Adrenal gland (tissue), 12 donors: ENCODE measurements around the gene NUP85. TPM values are rescaled to one million over a fixed set of nuclear protein-coding genes. Genes with fewer than 3 reads are reported as not detected.

Experiments used
- DNase-seq, 7 donors: peaks; one replicate each; pipeline ENCODE4 v3.0.0-alpha.2; 2019 to 2020
- H3K27ac ChIP-seq, 5 donors: fragments of 200-600 bp; sonication (generic) in 4 of 5; 1 replicate in 3 of 5; 2 replicates in 2 of 5; pipeline versions ENCODE4 v1.5.1 to v1.8.0; 2016 to 2020; ENCODE audit warnings: mild to moderate bottlenecking in 1 of 5
- H3K27me3 ChIP-seq: fragments of 200-600 bp; 2 replicates; pipeline ENCODE4 v1.8.0; 2021
- H3K36me3 ChIP-seq, 2 donors: fragments of 200-600 bp; replicated peaks in 1 of 2; 1 replicate in 1 of 2; 2 replicates in 1 of 2; pipeline versions ENCODE4 v1.5.1 to v1.8.0; 2018 to 2022
- H3K4me1 ChIP-seq, 2 donors: fragments of 200-600 bp; replicated peaks in 1 of 2; 1 replicate in 1 of 2; 2 replicates in 1 of 2; pipeline versions ENCODE4 v1.5.1 to v1.8.0; 2018 to 2021
- H3K4me3 ChIP-seq, 4 donors: fragments of 200-600 bp; sonication (generic) in 3 of 4; one replicate each; pipeline ENCODE4 v1.5.1; 2016 to 2018
- H3K9me3 ChIP-seq, 3 donors: fragments of 200-600 bp; sonication (generic) in 1 of 3; replicated peaks in 1 of 3; 1 replicate in 2 of 3; 2 replicates in 1 of 3; pipeline versions ENCODE4 v1.5.1 to v1.8.0; 2016 to 2021
- POLR2A ChIP-seq, 2 donors: fragments of 450-650 bp; IDR thresholded peaks; one replicate each; pipeline ENCODE4 v1.6.1; 2017; ENCODE audit warnings: antibody characterized with exemption in 2 of 2, mild to moderate bottlenecking in 2 of 2, moderate library complexity in 1 of 2
- WGBS, 4 donors: extraction: QIAGEN DNeasy Blood & Tissue Kit in 2 of 4; methylation state at CpG; one replicate each; pipeline versions ENCODE4 v1.1.5 to v1.1.7; 2013 to 2017; 5-methylcytosine and 5-hydroxymethylcytosine counted together
- intact Hi-C, 2 donors: fragments of 100-400 bp; cut with DNase I; formaldehyde crosslinking; loops; one replicate each; pipeline versions ENCODE4 v1.14.1 to v1.15.0; 2022 to 2023
- polyA plus RNA-seq, 3 donors: library from polyadenylated mRNA; stranded (reverse); fragments of 200-250 nt in 2 of 3; fragments of 350-450 nt in 1 of 3; fragmentation: Illumina TruSeq in 1 of 3; extraction: RNeasy Lipid Tissue Mini Kit (QIAGEN cat#74804) in 1 of 3; gene quantifications; one replicate each; pipeline ENCODE4 v1.2.3, GENCODE V29; 2013 to 2014
- total RNA-seq, 9 donors: library from RNA; depleted of rRNA in 4 of 9; stranded (reverse); fragments of >200 nt in 4 of 9; fragments of 120-200 nt in 1 of 9; fragmentation: NEBNext Ultra II Directional in 1 of 9; extraction: Animal tissue kit (Norgen Biotek cat#: 25700) in 1 of 9; gene quantifications; one replicate each; pipeline versions ENCODE4 v1.1.0 to v1.2.4, GENCODE V29; 2013 to 2023
- TF ChIP-seq, protein P1 (sequence below), 6 experiments: fragments of 450-650 bp in 4 of 6; fragments of 200-600 bp in 2 of 6; sonication (generic) in 1 of 6; IDR thresholded peaks; 1 replicate in 5 of 6; 2 replicates in 1 of 6; pipeline versions ENCODE4 v1.5.1 to v1.8.0; 2016 to 2021; ENCODE audit warnings: antibody characterized with exemption in 6 of 6, mild to moderate bottlenecking in 2 of 6, moderate library complexity in 1 of 6
- donor health status: healthy with polysubstance abuse.
- donor health status: Bipolar disorder and iron deficiency.
- donor health status: DM: yes; HTN: yes; CAD: no.
- donor health status: DM: no; HTN: no; CAD: no.
- donor health status: DM: no; HTN: no; CAD: no.
- donor health status: DM: yes; HTN: yes; CAD: no.

The NUP85 gene
- total and polyA plus RNA-seq, 12 donors: 18.7 to 53.8 (median 33.5) TPM

DNA sequence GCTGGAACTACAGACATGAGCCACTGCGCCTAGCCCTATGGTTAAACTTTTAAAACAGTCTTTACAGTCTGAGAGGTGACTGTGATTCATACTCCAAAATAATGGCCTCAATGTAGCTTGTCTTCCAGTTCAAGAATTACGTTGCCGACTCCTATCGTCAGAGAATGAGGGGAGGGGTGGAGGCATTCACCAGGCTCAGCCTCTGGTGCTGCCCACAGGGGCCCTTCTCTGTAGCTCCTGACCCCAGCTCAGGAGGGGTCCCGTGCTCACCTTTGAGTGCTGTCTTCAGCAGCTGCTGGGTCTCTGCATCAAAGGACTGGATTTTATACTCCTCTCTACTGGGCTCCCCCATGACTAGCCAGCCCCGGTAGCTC, 64.4 kb downstream of the NUP85 start:
- Histone ChIP-seq H3K4me1 (peaks cover 21 to 37% of the 10 kb centered on the region in 2 donors), H3K9me3 (no peaks in the 10 kb centered on the region), H3K27ac (peak overlapping the region; percentile 76 to 95 (median 95)), H3K4me3 (peak overlapping the region in 2 of 4 donors; percentile 32 to 92), H3K27me3 (no peaks in the 10 kb centered on the region), H3K36me3 (peaks cover 0 to 20% of the 10 kb centered on the region in 2 donors)
- no peak for DNase-seq
- intact Hi-C loops: loop anchor here in 1 of 2 donors (10.0 kb wide), 1 partner anchor 135 kb away; the partner anchor contains the start of gene GRB2
- TF ChIP-seq, protein P1, sequence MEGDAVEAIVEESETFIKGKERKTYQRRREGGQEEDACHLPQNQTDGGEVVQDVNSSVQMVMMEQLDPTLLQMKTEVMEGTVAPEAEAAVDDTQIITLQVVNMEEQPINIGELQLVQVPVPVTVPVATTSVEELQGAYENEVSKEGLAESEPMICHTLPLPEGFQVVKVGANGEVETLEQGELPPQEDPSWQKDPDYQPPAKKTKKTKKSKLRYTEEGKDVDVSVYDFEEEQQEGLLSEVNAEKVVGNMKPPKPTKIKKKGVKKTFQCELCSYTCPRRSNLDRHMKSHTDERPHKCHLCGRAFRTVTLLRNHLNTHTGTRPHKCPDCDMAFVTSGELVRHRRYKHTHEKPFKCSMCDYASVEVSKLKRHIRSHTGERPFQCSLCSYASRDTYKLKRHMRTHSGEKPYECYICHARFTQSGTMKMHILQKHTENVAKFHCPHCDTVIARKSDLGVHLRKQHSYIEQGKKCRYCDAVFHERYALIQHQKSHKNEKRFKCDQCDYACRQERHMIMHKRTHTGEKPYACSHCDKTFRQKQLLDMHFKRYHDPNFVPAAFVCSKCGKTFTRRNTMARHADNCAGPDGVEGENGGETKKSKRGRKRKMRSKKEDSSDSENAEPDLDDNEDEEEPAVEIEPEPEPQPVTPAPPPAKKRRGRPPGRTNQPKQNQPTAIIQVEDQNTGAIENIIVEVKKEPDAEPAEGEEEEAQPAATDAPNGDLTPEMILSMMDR (IDR thresholded peaks at IDR 0.05): no peak
- TF ChIP-seq POLR2A (IDR thresholded peaks at IDR 0.05): no peak
- 20 to 22% (median 20%) methylated on average over 5 to 6 of the region's 6 CpGs for WGBS, 4 donors

DNA sequence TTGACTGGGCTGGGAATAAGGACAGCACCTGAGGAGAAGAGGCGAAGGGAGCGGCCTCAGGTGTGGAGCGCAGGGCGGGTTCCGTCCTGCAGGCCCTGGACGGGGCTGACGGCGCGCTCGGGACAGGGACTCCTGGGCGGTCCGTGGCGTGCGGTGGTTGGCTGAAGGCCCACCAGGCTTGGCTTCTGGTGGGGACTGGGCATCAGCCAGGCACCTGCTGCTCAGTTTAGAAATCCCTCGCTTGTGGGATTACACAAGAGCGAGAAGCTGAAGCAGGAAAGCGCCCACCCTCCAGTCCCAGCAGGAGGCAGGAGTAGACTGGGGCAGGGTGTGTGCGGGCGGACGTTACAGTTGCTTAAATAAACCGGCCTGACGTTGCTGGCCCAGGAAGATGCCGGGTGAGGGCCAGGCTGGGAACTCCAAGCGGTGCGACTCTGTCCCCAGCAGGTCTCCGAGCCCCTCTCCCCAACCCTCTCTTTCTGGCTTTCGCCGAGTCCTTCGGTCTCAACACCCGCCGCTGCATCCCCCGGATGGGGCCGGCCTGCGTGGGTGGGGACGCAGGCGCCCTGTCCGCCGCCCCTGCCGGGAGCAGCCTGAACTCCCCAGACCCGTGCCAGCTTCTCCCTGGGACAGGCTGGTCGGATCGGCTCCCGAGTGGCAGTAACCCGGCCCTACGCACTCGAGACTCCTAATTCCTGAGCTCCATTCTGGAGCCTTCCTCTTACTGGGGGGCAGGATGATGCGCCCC, 64.9 kb downstream of the NUP85 start:
- 0 to 2% (median 1%) methylated on average over 20 to 47 of the region's 47 CpGs for WGBS, 4 donors
- Histone ChIP-seq H3K36me3 (peaks cover 0 to 14% of the 10 kb centered on the region in 2 donors), H3K27ac (peak overlapping the region; percentile 76 to 95 (median 95)), H3K4me3 (peak overlapping the region; percentile 32 to 92 (median 66)), H3K27me3 (no peaks in the 10 kb centered on the region), H3K9me3 (no peaks in the 10 kb centered on the region), H3K4me1 (peaks cover 21 to 37% of the 10 kb centered on the region in 2 donors)
- TF ChIP-seq, protein P1 (IDR thresholded peaks at IDR 0.05): peak in 4 of 6 experiments; percentile 30 to 56 (median 41)
- TF ChIP-seq POLR2A (IDR thresholded peaks at IDR 0.05): peak in 1 of 2 donors; percentile 64
- intact Hi-C loops: loop anchor here in 1 of 2 donors (10.0 kb wide), 1 partner anchor 134 kb away; the partner anchor contains the start of gene GRB2
- peak; percentile 67 to 83 (median 77) for DNase-seq

DNA sequence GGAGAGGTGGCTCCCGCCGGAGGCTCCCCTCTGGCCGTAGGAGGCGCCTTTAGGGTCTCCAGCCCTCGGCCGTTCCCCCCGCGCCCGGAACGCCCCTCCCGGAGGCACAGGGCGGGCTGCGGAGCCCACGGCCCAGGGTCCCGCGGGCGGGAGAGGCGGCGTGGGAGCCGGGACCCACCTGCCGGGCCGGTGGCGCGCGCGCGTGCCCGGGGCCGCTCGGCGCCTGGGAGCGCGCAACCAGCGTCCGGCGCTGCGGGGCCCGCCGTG, 65.4 kb downstream of the NUP85 start, which contains the start of gene MIF4GD:
TSS of gene MIF4GD (minus strand) at position 266 of the 267 bp plus-strand sequence. CDS start 1,036 bp downstream, outside the sequence.
- TF ChIP-seq POLR2A (IDR thresholded peaks at IDR 0.05): peak in 1 of 2 donors; percentile 62
- TF ChIP-seq, protein P1 (IDR thresholded peaks at IDR 0.05): no peak
- Histone ChIP-seq H3K27me3 (no peaks in the 10 kb centered on the region), H3K4me1 (peaks cover 21 to 37% of the 10 kb centered on the region in 2 donors), H3K4me3 (peak within 1 kb of the TSS; percentile 46 to 92 (median 70)), H3K36me3 (peaks cover 0 to 9% of the 10 kb centered on the region in 2 donors), H3K27ac (peak within 1 kb of the TSS; percentile 76 to 95 (median 95)), H3K9me3 (no peaks in the 10 kb centered on the region)
- 0 to 2% methylated on average over 34 to 39 of the region's 39 CpGs; no CpG with 5 or more reads in 2 of the 4 donors for WGBS, 4 donors
- intact Hi-C loops: loop anchor here in 1 of 2 donors (10.0 kb wide), 1 partner anchor 134 kb away; the partner anchor contains the start of gene GRB2
- DNase-seq: no peak

DNA sequence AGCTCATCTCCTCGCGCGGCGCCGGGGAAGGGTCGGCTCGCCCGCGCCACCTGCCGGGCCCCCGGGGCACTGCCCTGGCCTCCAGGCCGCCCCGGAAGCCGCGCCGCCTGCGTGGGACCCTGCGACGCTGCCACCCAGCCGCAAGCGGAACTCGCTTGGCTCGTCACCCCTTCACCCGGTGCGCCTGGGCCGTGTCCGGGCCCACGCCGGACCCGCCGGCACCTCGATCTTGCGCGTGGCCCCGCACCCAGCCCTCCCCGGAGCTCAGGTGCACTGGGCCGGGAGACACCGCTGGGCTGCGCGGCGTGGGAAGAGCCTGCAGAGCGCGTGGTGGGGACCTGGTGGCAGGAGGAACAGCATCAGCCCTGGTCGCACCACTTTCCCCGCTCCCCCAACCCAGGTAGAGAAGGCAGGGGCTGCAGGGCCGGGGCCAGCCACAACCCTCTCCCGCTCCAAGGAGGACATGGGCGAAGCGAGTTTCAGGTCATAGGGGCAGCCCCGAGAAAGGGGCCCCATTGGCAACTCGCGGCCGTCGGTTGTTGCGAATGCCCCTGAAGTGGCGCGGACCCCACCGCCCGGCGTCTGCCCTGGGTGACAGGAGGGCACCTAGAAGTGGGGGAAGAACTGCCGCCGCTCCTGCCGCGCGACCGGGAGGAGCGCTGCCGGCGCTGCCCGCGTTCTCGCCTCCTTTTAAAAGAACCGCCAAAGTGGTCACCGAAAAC, 65.9 kb downstream of the NUP85 start:
- TF ChIP-seq, protein P1 (IDR thresholded peaks at IDR 0.05): peak in 5 of 6 experiments; percentile 11 to 97 (median 73)
- no peak for TF ChIP-seq POLR2A (IDR thresholded peaks at IDR 0.05)
- Histone ChIP-seq H3K4me3 (peak overlapping the region; percentile 37 to 92 (median 51)), H3K27me3 (no peaks in the 10 kb centered on the region), H3K4me1 (peaks cover 21 to 37% of the 10 kb centered on the region in 2 donors), H3K9me3 (no peaks in the 10 kb centered on the region), H3K27ac (peak overlapping the region; percentile 3 to 95 (median 95)), H3K36me3 (peaks cover 0 to 5% of the 10 kb centered on the region in 2 donors)
- peak; percentile 69 to 82 (median 76) for DNase-seq
- 0 to 1% (median 0%) methylated on average over 14 to 74 of the region's 74 CpGs for WGBS, 4 donors
- intact Hi-C loops: loop anchor here in 1 of 2 donors (10.0 kb wide), 1 partner anchor 133 kb away; the partner anchor contains the start of gene GRB2
